Measurements from ENCODE around the gene MRPL52.

DNA sequence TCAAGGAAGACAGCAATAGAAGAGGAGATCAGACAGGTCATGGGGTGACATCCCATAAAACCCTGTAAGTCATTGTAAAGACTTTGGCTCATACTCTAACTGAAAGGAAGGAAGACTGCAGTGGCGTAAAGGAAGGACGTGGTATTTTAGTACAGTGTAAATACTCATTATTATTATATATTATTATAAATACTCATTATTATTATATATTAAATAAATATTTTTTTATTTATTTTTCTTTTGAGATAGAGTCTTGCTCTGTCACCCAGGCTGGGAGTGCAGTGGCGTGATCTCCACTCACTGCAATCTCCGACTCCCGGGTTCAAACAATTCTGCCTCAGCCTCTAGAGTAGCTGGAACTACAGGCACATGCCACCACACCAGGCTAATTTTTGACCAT is 26.7 kb downstream of the MRPL52 start:
- TF ChIP-seq POLR2A (IDR thresholded peaks at IDR 0.05) (no peak), POLR2AphosphoS5 (IDR thresholded peaks at IDR 0.05) (no peak), EP300 (IDR thresholded peaks at IDR 0.05) (no peak)
- TF ChIP-seq, protein P1, sequence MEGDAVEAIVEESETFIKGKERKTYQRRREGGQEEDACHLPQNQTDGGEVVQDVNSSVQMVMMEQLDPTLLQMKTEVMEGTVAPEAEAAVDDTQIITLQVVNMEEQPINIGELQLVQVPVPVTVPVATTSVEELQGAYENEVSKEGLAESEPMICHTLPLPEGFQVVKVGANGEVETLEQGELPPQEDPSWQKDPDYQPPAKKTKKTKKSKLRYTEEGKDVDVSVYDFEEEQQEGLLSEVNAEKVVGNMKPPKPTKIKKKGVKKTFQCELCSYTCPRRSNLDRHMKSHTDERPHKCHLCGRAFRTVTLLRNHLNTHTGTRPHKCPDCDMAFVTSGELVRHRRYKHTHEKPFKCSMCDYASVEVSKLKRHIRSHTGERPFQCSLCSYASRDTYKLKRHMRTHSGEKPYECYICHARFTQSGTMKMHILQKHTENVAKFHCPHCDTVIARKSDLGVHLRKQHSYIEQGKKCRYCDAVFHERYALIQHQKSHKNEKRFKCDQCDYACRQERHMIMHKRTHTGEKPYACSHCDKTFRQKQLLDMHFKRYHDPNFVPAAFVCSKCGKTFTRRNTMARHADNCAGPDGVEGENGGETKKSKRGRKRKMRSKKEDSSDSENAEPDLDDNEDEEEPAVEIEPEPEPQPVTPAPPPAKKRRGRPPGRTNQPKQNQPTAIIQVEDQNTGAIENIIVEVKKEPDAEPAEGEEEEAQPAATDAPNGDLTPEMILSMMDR (IDR thresholded peaks at IDR 0.05) = no peak

All from suprapubic skin (tissue), 4 donors.